HG02588 (cell line): ENCODE data around the gene CNFN.

Source experiments
- ATAC-seq: cut with Tn5 transposase; IDR thresholded peaks from one replicate; pipeline ENCODE4 v1.9.1; 2021; ENCODE audit warnings: mild to moderate bottlenecking, moderate library complexity; ENCODE audit not compliant: unreplicated experiment

The CNFN gene

GRCh38 chr19:42376177-42376555 lies 13.9 kb downstream of the CNFN start:
- no peak for ATAC-seq

- ATAC-seq: no peak
These were observed 14.5 kb downstream of the CNFN start for GRCh38 chr19:42375415-42376176.

- no peak for ATAC-seq
These were observed 15.2 kb downstream of the CNFN start for GRCh38 chr19:42374826-42375376.

- ATAC-seq: no peak
These were observed 19.4 kb downstream of the CNFN start for GRCh38 chr19:42370626-42371175.

DNA sequence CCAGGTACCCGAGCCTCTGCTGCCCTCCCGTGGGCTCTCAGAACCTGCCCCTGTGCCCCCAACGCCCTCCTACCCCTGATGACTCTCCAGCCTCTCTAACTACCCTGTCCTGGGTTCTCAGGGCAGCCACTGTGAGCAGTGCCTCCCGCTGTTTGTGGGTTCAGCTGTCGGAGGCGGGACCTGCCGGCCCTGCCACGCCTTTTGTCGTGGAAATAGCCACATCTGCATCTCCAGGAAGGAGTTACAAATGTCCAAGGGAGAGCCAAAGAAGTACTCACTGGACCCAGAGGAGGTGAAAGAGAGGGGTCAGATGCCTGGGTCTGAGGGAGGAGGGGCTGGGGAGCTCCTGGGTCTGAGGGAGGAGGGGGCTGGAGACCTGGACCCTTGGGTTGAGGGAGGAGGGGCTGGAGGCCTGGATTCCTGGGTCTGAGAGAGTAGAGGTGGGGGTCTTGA lies 20.0 kb downstream of the CNFN start:
- ATAC-seq: no peak

GRCh38 chr19:42369433-42370067 lies 20.5 kb downstream of the CNFN start:
- ATAC-seq: no peak

DNA sequence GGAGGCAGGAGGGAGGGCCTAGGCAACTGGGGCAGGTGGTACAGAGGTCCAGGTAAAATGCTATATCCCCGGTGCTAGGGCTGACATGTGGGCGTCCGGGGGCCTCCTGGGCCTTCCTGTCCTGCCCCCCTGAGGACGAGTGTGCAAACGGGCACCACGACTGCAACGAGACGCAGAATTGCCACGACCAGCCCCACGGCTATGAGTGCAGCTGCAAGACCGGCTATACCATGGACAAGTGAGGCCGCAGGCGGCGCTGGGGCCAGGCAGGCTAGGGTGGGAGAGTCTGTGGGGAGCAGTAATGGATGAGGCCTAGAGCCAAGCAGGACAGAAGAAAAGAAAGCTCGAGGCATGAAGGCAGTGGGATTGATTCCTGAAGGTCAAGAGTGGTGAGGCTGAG lies 21.3 kb downstream of the CNFN start:
- ATAC-seq: no peak

- ATAC-seq: no peak
These were observed 21.7 kb downstream of the CNFN start for GRCh38 chr19:42368360-42368759.

DNA sequence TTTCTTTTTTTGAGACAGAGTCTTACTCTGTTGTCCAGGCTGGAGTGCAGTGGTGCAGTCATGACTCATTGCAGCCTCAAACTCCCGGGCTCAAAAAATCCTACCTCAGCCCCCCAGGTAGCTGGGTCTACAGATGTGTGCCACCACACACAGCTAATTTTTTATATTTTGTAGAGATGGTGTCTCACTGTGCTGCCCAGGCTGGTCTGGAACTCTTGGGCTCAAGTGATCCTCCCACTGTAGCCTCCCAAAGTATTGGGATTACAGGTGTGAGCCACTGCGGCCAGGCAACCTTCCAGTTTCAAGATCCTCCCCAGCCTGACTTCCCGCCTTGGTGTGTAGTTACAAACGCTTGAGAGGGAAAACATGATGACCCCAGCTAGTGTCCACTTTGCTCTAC lies 22.2 kb downstream of the CNFN start:
- ATAC-seq: no peak

DNA sequence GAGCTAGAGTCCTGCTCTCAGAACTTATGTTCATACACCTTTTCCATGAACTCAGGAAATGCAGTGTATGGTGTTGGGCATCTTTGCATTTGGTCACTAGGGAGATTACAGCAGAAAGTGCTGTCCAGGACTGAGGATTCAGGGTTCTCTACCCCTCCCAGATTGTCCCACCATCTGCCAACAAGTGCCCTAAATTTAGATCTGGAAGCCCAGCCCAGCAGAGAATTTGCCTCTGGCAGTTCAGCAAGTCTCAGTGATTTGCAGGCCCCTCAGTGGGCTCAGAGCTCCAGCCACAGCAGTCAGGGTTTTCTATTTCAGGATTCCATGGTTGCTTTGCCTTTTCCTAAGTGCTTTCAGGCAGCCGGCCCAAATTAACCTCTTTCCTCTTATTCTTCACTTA lies 23.4 kb downstream of the CNFN start:
- ATAC-seq: no peak

DNA sequence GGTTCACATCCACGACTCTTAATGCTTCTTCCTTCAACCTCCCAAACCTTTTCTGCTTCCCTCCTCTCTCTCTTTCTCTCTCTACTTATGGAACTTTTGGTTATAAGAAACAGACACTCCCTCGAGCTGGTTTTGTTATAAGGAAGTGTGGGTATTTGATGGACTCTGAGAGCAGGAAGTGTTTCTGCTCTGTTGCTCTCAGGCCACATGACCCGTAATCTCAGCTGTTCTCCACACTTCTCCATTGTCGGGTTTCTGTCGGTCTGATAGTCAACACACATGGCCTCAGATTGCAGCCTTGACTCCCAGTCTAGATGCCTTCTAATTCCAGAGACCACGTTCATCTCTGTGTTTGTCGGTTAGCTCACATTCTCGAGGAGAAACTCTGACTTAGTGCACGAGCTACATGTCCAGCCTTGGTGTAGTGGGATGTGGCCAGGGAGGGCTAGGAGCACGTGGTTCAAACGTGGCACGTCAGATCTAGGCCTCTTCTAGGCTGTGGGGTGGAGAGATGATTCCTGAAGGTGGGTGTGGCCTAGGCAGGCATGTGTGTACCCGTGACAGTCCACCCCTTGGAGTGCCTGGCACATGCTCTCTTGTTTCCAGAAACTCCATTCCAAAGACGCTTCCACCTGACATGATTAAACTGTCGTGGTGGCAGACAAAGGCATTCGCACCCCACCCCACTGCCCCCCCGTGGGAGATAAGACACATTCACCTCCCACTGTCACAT lies 26.3 kb downstream of the CNFN start:
- no peak for ATAC-seq

DNA sequence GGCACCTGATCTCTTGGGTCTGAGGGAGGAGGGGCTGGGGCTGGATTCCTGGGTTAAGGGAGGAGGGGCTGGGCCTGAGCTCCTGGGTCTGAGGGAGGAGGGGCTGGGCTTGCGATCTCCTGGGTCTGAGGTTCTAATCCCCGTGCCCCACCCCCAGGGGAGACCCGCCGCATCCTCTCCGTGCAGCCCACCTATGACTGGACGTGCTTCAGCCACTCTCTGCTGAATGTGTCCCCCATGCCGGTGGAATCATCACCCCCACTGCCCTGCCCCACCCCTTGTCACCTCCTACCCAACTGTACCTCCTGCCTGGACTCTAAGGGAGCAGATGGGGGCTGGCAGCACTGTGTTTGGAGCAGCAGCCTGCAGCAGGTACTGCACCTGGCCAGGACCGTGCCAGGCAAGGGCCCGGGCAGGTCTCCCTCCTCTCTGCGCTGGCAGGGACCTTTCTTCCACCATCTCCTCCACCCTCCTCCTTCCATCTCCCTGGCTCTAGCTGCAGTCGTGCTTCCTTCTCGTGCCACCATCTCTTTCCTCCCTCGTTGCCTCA lies 27.1 kb downstream of the CNFN start:
- no peak for ATAC-seq

- ATAC-seq: no peak
These were observed 27.8 kb downstream of the CNFN start for GRCh38 chr19:42362342-42362741.

- no peak for ATAC-seq
These were observed 28.6 kb downstream of the CNFN start for GRCh38 chr19:42361545-42361910.

GRCh38 chr19:42360787-42361544 lies 29.1 kb downstream of the CNFN start:
- ATAC-seq: no peak

DNA sequence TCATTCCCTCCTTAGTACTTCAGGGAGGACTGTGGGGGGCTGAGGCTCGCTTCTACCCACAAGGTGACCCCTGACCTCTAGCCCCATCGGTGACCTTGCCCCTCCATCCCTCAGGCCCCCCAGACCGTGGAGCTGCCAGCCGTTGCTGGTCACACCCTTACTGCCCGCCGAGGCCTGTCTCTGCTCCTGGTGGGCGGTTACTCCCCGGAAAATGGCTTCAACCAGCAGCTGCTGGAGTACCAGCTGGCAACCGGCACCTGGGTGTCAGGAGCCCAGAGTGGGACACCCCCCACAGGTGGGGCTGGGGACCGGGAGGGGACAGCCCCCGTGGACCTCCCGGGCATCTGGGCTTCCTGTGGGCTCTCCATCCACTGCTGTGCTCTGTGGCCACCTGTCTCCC lies 32.8 kb downstream of the CNFN start:
- ATAC-seq: no peak

DNA sequence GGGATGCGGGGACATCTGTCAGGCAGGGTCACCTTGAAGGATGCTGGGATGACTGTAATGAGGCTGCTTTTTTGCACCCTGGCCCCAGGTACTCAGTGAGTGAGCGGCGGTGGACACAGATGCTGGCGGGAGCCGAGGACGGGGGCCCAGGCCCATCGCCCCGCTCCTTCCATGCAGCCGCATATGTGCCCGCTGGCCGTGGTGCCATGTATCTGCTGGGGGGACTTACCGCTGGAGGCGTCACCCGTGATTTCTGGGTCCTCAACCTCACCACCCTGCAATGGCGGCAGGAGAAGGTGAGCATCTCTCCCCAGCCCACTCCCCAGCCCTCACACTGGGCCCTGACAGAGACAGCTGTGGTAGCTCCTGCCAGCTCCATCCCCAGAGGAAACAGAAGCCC lies 33.4 kb downstream of the CNFN start:
- no peak for ATAC-seq

GRCh38 chr19:42355896-42356295 lies 34.2 kb downstream of the CNFN start:
- no peak for ATAC-seq

DNA sequence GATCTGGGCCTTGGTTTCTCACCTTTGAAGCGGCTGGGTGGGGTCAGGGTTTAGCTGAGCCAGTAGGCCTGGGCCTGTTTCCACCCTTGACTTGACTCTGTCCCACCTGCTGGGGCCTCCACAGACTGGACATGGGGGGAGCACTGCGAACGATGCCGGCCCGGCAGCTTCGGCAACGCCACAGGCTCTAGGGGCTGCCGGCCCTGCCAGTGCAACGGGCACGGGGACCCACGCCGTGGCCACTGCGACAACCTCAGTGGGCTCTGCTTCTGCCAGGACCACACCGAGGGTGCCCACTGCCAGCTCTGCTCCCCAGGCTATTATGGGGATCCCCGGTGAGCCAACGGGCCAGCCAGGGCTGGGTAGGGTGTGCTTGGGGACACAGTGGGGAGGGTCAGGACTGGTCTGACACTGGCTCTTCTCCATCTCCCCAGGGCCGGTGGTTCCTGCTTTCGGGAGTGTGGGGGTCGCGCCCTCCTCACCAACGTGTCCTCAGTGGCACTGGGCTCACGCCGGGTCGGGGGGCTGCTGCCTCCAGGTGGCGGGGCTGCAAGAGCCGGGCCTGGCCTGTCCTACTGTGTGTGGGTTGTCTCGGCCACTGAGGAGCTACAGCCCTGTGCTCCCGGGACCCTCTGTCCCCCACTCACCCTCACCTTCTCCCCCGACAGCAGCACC lies 36.6 kb downstream of the CNFN start:
- ATAC-seq: no peak
